ENCODE data around the gene RAB36.

GRCh38 chr22:23155831-23156230 is 10.6 kb downstream of the RAB36 start:
- no peak for TF ChIP-seq REST (IDR thresholded peaks at IDR 0.05; ENCODE audit: insufficient read depth in 1 of 2, low read depth in 2 of 2, low read length in 2 of 2)
- no peak for TF ChIP-seq TAF1 (IDR thresholded peaks at IDR 0.05; ENCODE audit: borderline replicate concordance, insufficient read depth, low read length)

Data from PFSK-1 (cell line).